Inferior parietal cortex (tissue), 1 donor: ENCODE results near the gene OR51B2.

Experiments used
- DNase-seq: peaks from one replicate; pipeline ENCODE4 v3.0.0-alpha.2; 2016; ENCODE audit errors: extremely low spot score

OR51B2 gene

DNA sequence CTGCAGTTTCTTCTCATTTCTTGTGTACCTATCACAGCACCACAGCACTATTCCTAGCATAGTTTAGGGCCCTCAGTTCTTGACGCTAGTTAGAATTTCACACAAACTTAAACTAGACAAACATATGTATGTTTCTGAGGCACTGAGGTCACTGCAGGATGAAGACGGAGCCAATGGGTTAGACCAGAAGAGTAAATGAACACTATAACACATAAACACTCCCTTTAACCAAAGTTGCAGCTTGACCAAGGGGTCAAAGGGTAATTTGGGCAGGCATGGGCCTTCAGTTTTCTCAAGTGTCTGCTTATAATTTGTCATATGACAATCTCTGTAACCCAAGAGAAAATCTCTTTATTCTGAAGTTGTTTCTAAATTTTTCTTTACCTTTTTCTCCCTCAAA, 41.5 kb downstream of the OR51B2 start:
- no peak for DNase-seq

DNA sequence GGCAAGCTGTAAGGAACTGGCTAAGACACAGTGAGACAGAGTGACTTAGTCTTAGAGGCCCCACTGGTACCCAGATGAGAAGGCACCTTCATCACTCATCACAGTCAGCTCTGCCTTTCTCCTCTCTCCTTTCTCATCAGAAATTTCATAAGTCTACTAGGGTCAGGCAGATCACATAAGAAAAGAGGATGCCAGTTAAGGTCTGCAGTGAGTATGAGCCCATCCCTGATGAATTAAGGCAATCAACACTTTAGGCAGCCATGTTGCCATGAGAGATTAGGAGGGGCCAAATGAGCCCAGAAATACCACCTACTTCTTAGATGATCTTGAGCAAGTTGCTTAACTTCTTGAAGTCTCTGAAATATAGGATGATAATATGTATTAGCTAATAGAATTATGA, 42.5 kb downstream of the OR51B2 start:
- no peak for DNase-seq

DNA sequence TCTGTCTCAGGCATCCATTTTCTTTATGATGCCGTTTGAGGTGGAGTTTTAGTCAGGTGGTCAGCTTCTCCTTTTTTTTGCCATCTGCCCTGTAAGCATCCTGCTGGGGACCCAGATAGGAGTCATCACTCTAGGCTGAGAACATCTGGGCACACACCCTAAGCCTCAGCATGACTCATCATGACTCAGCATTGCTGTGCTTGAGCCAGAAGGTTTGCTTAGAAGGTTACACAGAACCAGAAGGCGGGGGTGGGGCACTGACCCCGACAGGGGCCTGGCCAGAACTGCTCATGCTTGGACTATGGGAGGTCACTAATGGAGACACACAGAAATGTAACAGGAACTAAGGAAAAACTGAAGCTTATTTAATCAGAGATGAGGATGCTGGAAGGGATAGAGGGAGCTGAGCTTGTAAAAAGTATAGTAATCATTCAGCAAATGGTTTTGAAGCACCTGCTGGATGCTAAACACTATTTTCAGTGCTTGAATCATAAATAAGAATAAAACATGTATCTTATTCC, 43.5 kb downstream of the OR51B2 start:
- peak; percentile 76 for DNase-seq

DNA sequence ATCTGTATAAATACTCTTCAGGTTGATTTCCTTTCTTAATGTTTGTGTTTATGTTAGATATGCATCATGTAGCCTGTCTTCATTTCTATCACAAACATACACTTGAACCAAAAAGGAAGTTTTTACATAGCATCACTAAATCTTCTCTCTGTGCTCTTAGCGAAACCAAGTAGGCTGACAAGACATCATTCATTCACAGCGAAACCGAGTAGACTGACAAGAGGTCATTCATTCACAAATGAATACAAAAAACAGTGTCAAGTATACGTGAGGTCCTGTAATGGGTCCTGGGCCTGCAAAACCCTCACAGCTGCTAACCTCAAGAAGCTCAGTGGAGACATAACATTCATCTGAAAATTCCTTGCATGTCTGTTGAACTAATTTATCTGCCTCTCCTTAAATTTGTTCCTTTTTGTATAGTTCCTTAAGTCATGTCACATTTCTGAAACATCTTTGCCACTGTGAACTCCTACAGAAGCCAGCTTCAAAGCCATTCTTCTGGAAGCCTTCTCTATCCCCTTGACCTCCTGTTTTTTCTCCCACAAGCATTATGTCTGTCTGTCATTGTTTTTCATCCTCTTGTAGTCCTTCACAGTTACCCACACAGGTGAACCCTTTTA, 44.5 kb downstream of the OR51B2 start:
- DNase-seq: no peak

DNA sequence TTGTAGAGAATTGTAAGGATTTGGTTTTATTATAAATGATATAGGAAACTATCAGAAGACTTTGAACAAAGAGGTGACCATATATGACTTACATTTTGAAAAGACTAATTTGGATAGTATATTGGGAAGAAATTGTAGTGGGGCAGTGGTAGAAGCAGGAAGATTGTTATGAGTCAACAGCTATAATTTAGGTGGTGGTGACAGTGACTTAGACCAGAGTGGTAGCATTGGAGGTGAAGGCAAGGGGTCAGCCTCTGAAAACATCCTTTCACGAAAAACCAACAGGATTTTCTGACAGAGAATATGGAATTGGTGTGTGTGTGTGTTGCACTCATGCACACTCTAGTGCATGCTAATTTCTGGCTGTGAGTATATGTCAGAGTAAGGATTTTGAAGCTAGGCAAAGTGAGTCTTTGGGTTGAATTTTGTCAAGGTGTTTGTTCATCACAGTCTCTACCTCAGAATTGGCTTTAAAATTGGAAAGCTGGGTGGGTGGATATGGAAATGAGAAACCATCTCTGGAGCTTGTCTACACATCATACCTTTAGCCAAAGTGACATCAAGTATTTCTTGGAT, 46.2 kb downstream of the OR51B2 start:
- DNase-seq: no peak

DNA sequence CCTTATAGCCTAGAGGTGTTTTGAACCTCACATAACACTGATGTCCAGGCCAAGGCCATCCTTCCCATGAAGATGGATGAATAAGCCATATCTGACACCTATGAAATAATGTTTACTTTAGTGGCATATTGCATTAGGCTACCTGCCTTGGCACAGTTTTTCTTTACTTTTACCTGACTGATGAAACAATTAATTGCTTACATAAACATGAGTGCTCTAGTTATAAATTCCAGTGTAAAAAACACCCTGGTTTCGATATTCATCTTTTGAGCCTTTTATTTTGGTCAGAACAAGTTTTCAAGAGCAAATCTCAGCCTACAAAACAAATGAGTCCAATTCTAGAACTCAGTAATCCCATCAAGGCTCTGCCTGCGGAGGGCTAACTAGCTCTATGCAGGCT, 47.4 kb downstream of the OR51B2 start:
- DNase-seq: no peak

DNA sequence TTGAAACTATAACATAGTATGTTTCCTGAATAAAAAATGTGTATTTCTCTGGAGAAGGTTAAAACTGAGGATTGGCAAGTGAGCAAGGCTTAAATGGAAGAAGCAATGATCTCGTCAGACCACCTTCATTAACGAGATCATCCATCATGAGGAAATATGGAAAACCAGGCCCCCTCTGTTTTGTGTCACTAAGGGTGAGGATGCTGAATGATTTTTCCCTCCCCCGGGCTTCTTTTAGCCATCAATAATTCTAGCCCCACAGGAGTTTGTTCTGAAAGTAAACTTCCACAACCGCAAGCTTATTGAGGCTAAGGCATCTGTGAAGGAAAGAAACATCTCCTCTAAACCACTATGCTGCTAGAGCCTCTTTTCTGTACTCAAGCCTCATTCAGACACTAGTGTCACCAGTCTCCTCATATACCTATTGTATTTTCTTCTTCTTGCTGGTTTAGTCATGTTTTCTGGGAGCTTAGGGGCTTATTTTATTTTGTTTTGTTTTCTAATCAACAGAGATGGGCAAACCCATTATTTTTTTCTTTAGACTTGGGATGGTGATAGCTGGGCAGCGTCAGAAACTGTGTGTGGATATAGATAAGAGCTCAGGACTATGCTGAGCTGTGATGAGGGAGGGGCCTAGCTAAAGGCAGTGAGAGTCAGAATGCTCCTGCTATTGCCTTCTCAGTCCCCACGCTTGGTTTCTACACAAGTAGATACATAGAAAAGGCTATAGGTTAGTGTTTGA, 48.6 kb downstream of the OR51B2 start:
- DNase-seq: no peak

DNA sequence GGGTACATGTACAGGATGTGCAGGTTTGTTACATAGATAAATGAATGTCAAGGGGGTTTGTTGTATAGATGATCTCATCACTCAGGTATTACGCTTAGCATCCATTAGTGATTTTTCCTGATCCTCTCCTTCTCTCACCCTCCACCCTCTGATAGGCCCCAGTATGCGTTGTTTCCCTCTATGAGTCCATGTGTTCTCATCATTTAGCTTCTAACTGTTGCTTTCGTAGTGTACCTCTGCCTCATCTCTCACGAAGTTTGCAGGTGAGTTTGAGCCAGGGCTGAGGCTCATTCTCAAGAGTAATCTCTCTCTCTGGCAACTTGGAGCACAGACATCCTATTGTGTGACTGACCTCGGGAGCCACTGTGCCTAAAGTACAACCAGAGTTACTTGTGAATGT, 49.7 kb downstream of the OR51B2 start:
- no peak for DNase-seq
